H9 (cell line): ENCODE results near the gene CEP44. TPM values are rescaled to one million over a fixed set of nuclear protein-coding genes. Genes with fewer than 3 reads are reported as not detected.

Experiments
- DNase-seq: peaks from one replicate; pipeline ENCODE4 v3.0.0-alpha.2; 2017
- H2AFZ ChIP-seq: one replicate; pipeline ENCODE4 v1.6.1; 2013; ENCODE audit warnings: mild to moderate bottlenecking, low read length, control low read depth, moderate library complexity
- H2AK5ac ChIP-seq: 2 replicates; pipeline ENCODE4 v1.6.1; 2013; ENCODE audit warnings: low read length, control low read depth, mixed read lengths; ENCODE audit not compliant: insufficient read length
- H2BK120ac ChIP-seq: one replicate; pipeline ENCODE4 v1.6.1; 2013; ENCODE audit warnings: low read depth, mild to moderate bottlenecking, low read length, control low read depth, inconsistent platforms; ENCODE audit not compliant: poor library complexity, severe bottlenecking
- H2BK12ac ChIP-seq: 2 replicates; pipeline ENCODE4 v1.6.1; 2013; ENCODE audit warnings: low read length, control low read depth, mixed read lengths, low read depth; ENCODE audit not compliant: insufficient read length
- H2BK15ac ChIP-seq: 2 replicates; pipeline ENCODE4 v1.6.1; 2013; ENCODE audit warnings: low read depth, low read length, control low read depth
- H2BK20ac ChIP-seq: one replicate; pipeline ENCODE4 v1.6.1; 2013; ENCODE audit warnings: low read depth, mild to moderate bottlenecking, low read length, control low read depth, inconsistent platforms; ENCODE audit not compliant: poor library complexity, severe bottlenecking
- H2BK5ac ChIP-seq: 2 replicates; pipeline ENCODE4 v1.6.1; 2013; ENCODE audit warnings: low read length, control low read depth, mixed read lengths; ENCODE audit not compliant: insufficient read length
- H3K14ac ChIP-seq: 2 replicates; pipeline ENCODE4 v1.6.1; 2013; ENCODE audit warnings: low read length, control low read depth; ENCODE audit not compliant: insufficient read depth
- H3K18ac ChIP-seq: 2 replicates; pipeline ENCODE4 v1.6.1; 2013; ENCODE audit warnings: low read depth, mild to moderate bottlenecking, mixed read lengths, low read length, control low read depth; ENCODE audit not compliant: insufficient read length
- H3K23ac ChIP-seq: 2 replicates; pipeline ENCODE4 v1.6.1; 2013; ENCODE audit warnings: low read length, control low read depth, mixed read lengths, low read depth; ENCODE audit not compliant: insufficient read length
- H3K23me2 ChIP-seq: 2 replicates; pipeline ENCODE4 v1.6.1; 2013; ENCODE audit warnings: low read depth, mild to moderate bottlenecking, mixed read lengths, low read length, control low read depth; ENCODE audit not compliant: insufficient read length, poor library complexity, severe bottlenecking
- H3K27ac ChIP-seq: 2 replicates; pipeline ENCODE4 v1.5.1; 2013; ENCODE audit warnings: low read length, control low read depth, mixed read lengths, low read depth; ENCODE audit not compliant: insufficient read length
- H3K27me3 ChIP-seq: 2 replicates; pipeline ENCODE4 v1.6.1; 2013; ENCODE audit warnings: low read length, control low read depth, inconsistent platforms; ENCODE audit not compliant: insufficient read depth
- H3K4ac ChIP-seq: 2 replicates; pipeline ENCODE4 v1.6.1; 2013; ENCODE audit warnings: low read depth, mild to moderate bottlenecking, control low read depth, inconsistent platforms, low read length, moderate library complexity
- H3K4me1 ChIP-seq: 2 replicates; pipeline ENCODE4 v1.6.1; 2013; ENCODE audit warnings: low read length, control low read depth, inconsistent platforms; ENCODE audit not compliant: insufficient read depth
- H3K4me2 ChIP-seq: 2 replicates; pipeline ENCODE4 v1.6.1; 2013; ENCODE audit warnings: low read length, control low read depth, mixed read lengths; ENCODE audit not compliant: insufficient read length, insufficient read depth
- H3K56ac ChIP-seq: 2 replicates; pipeline ENCODE4 v1.6.1; 2013; ENCODE audit warnings: low read depth, mild to moderate bottlenecking, mixed read lengths, low read length, control low read depth; ENCODE audit not compliant: insufficient read length
- H3K79me1 ChIP-seq: 2 replicates; pipeline ENCODE4 v1.6.1; 2013; ENCODE audit warnings: low read depth, mild to moderate bottlenecking, moderate library complexity, low read length, control low read depth, inconsistent platforms; ENCODE audit not compliant: insufficient read depth, poor library complexity, severe bottlenecking
- H3K79me2 ChIP-seq: 2 replicates; pipeline ENCODE4 v1.6.1; 2013; ENCODE audit warnings: low read length, control low read depth, inconsistent platforms; ENCODE audit not compliant: insufficient read depth
- H3K9ac ChIP-seq: 2 replicates; pipeline ENCODE4 v1.6.1; 2013; ENCODE audit warnings: low read length, control low read depth, mixed read lengths; ENCODE audit not compliant: insufficient read length; ENCODE audit errors: extremely low read depth
- H3K9me3 ChIP-seq: one replicate; pipeline ENCODE4 v1.6.1; 2013; ENCODE audit warnings: low read depth, low read length, inconsistent platforms; ENCODE audit not compliant: control insufficient read depth
- H3T11ph ChIP-seq: one replicate; pipeline ENCODE4 v1.6.1; 2013; ENCODE audit warnings: mild to moderate bottlenecking, low read length, control low read depth, inconsistent platforms
- H4K20me1 ChIP-seq: one replicate; pipeline ENCODE4 v1.6.1; 2013; ENCODE audit not compliant: control insufficient read depth, insufficient read length, insufficient read depth
- H4K5ac ChIP-seq: 2 replicates; pipeline ENCODE4 v1.6.1; 2013; ENCODE audit warnings: low read depth, mild to moderate bottlenecking, mixed read lengths, low read length, control low read depth; ENCODE audit not compliant: insufficient read length
- H4K8ac ChIP-seq: replicated peaks from 2 replicates; pipeline ENCODE4 v1.6.1; 2013; ENCODE audit warnings: low read length, control low read depth, mixed read lengths, low read depth; ENCODE audit not compliant: insufficient read length
- H4K91ac ChIP-seq: 2 replicates; pipeline ENCODE4 v1.6.1; 2013; ENCODE audit warnings: low read depth, mild to moderate bottlenecking, moderate library complexity, mixed read lengths, low read length, control low read depth; ENCODE audit not compliant: insufficient read length
- H3K27ac Mint-ChIP-seq, 3 experiments: 2 replicates in 2 of 3; 3 replicates in 1 of 3; pipeline ENCODE4 v1.8.0; 2020 to 2021; ENCODE audit warnings: mixed read lengths in 3 of 3, mild to moderate bottlenecking in 1 of 3, moderate library complexity in 1 of 3
- H3K27me3 Mint-ChIP-seq: 2 replicates; pipeline ENCODE4 v1.8.0; 2021; ENCODE audit warnings: low read depth, mild to moderate bottlenecking, moderate library complexity, mixed read lengths
- H3K36me3 Mint-ChIP-seq, 3 experiments: 2 replicates in 2 of 3; 3 replicates in 1 of 3; pipeline ENCODE4 v1.8.0; 2020 to 2021; ENCODE audit warnings: low read depth in 3 of 3, mixed read lengths in 3 of 3; ENCODE audit not compliant: insufficient read depth in 1 of 3
- H3K4me1 Mint-ChIP-seq, 2 experiments: 2 replicates each; pipeline ENCODE4 v1.8.0; 2020; ENCODE audit warnings: mixed read lengths in 2 of 2
- H3K4me3 Mint-ChIP-seq, 2 experiments: 2 replicates in 1 of 2; 3 replicates in 1 of 2; pipeline ENCODE4 v1.8.0; 2020 to 2021; ENCODE audit warnings: mild to moderate bottlenecking in 2 of 2, mixed read lengths in 2 of 2, moderate library complexity in 1 of 2
- H3K9me3 Mint-ChIP-seq, 2 experiments: 2 replicates in 1 of 2; 3 replicates in 1 of 2; pipeline ENCODE4 v1.8.0; 2020; ENCODE audit warnings: mild to moderate bottlenecking in 2 of 2, mixed read lengths in 2 of 2, moderate library complexity in 1 of 2
- WGBS: extraction: QIAGEN DNeasy Blood & Tissue Kit; methylation state at CpG from one replicate; pipeline ENCODE4 v1.1.7; 2013; ENCODE audit warnings: missing lambda C conversion rate, low lambda C conversion rate, mixed read lengths; ENCODE audit not compliant: insufficient read length; ENCODE audit errors: extremely low coverage; 5-methylcytosine and 5-hydroxymethylcytosine counted together
- total RNA-seq: library from RNA; stranded (reverse); gene quantifications from 2 replicates; pipeline ENCODE4 v1.2.1, GENCODE V29; 2021
- TF ChIP-seq, protein P1 (sequence below): fragments of 200-600 bp; sonication (generic); conservative IDR thresholded peaks from 3 replicates; pipeline ENCODE4 v1.8.0; 2021; ENCODE audit warnings: antibody characterized with exemption, mild to moderate bottlenecking

CEP44 gene
- total RNA-seq, 1 experiment from 2014 or later = 16.5 TPM

DNA sequence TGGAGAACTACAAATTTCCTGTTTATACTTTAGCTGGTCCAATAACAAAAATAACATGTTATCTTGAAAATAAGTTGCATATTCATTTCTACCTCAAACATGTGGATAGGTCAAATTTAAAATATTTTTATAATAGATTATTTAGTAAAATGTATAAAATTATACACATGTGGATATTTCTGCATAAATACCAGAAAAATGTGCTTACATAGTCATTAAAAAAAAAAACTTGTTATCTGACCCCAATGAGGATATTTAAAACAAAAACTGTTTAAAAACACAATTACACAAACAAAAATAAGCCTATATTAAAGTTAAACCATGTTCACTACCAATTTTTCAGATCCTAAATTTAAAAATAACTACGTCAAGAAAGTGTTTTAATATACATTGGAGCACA is 28.3 kb upstream of the CEP44 start:
- Histone ChIP-seq H3K14ac (no peak overlapping the region), H3K4ac (no peak overlapping the region), H3K79me1 (no peaks in the 10 kb centered on the region), H3K56ac (no peak overlapping the region), H2BK120ac (no peak overlapping the region), H3K9me3 (no peaks in the 10 kb centered on the region), H3K4me2 (no peak overlapping the region), H4K91ac (no peak overlapping the region), H2BK15ac (no peak overlapping the region), H4K5ac (no peak overlapping the region), H3K23ac (no peak overlapping the region), H4K8ac (no peak overlapping the region), H3K9ac (no peak overlapping the region), H3K23me2 (peaks cover 2% of the 10 kb centered on the region), H4K20me1 (peaks cover 3% of the 10 kb centered on the region), H3K27ac (no peak overlapping the region), H3K79me2 (no peaks in the 10 kb centered on the region), H2AFZ (no peak overlapping the region), H3K4me1 (no peaks in the 10 kb centered on the region), H2BK12ac (no peak overlapping the region), H3K18ac (no peak overlapping the region), H2BK5ac (no peak overlapping the region), H2AK5ac (no peak overlapping the region), H3T11ph (no peak overlapping the region), H2BK20ac (no peak overlapping the region), H3K27me3 (no peaks in the 10 kb centered on the region)
- Mint-ChIP-seq H3K27me3 (no peaks in the 10 kb centered on the region), H3K36me3 (no peaks in the 10 kb centered on the region), H3K27ac (no peak overlapping the region), H3K4me3 (no peak overlapping the region), H3K4me1 (no peaks in the 10 kb centered on the region), H3K9me3 (no peaks in the 10 kb centered on the region)
- DNase-seq = no peak
- no CpG with 5 or more reads among the region's 1 CpG for WGBS
- TF ChIP-seq, protein P1, sequence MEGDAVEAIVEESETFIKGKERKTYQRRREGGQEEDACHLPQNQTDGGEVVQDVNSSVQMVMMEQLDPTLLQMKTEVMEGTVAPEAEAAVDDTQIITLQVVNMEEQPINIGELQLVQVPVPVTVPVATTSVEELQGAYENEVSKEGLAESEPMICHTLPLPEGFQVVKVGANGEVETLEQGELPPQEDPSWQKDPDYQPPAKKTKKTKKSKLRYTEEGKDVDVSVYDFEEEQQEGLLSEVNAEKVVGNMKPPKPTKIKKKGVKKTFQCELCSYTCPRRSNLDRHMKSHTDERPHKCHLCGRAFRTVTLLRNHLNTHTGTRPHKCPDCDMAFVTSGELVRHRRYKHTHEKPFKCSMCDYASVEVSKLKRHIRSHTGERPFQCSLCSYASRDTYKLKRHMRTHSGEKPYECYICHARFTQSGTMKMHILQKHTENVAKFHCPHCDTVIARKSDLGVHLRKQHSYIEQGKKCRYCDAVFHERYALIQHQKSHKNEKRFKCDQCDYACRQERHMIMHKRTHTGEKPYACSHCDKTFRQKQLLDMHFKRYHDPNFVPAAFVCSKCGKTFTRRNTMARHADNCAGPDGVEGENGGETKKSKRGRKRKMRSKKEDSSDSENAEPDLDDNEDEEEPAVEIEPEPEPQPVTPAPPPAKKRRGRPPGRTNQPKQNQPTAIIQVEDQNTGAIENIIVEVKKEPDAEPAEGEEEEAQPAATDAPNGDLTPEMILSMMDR = no peak
